Ovary (tissue), 3 donors: ENCODE data around the gene PRELID1.

Experiments used
- CTCF ChIP-seq, 3 donors: fragments of 450-650 bp in 2 of 3; fragments of 200-600 bp in 1 of 3; IDR thresholded peaks; one replicate each; pipeline versions ENCODE4 v1.5.1 to v1.8.0; 2016 to 2022; ENCODE audit warnings: antibody characterized with exemption in 3 of 3, mild to moderate bottlenecking in 1 of 3
- EP300 ChIP-seq: sonication (generic); formaldehyde crosslinking; IDR thresholded peaks from one replicate; pipeline ENCODE4 v1.6.1; 2017; ENCODE audit warnings: antibody characterized with exemption
- POLR2A ChIP-seq: fragments of 450-650 bp; IDR thresholded peaks from one replicate; pipeline ENCODE4 v1.6.1; 2017; ENCODE audit warnings: antibody characterized with exemption, mild to moderate bottlenecking, moderate library complexity
- donor health status: DM: no; HTN: no; CAD: no.

GRCh38 chr5:177295924-177296323 lies 7.7 kb upstream of the PRELID1 start:
- TF ChIP-seq POLR2A: no peak
- no peak for TF ChIP-seq CTCF (IDR thresholded peaks at IDR 0.05)
- TF ChIP-seq EP300: no peak
